ENCODE data around the gene VPS25. TPM values are rescaled to one million over a fixed set of nuclear protein-coding genes. Genes with fewer than 3 reads are reported as not detected.
A peak's percentile ranks its signal among the peaks of the same experiment; 100 is the strongest.

VPS25 gene
- total RNA-seq, 4 donors from 2014 or later: 24.5 to 44.7 (median 38.2) TPM

DNA sequence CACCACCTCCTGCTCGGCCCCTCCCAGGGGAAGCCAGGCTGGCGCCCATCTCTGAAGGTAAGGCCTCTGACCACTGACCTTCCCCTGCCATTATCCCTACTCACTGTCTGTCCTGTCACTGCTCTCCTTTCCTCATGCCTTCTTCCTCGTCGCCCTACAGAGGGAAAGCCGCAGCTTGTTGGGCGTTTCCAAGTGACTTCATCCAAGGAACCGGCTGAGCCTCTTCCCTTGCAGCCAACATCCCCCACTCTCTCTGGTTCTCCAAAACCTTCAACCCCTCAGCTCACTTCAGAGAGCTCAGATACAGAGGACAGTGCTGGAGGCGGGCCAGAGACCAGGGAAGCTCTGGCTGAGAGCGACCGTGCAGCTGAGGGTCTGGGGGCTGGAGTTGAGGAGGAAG, 22.2 kb downstream of the VPS25 start:
- 83 to 85% methylated on average over 10 of the region's 10 CpGs for WGBS, 2 donors
- no peak overlapping the region for H3K27ac ChIP-seq
- DNase-seq (ENCODE audit: low spot score in 2 of 2): no peak
- no peaks in the 10 kb centered on the region for H3K27me3 ChIP-seq
- H3K9me3 ChIP-seq: no peaks in the 10 kb centered on the region
- TF ChIP-seq, protein P1, sequence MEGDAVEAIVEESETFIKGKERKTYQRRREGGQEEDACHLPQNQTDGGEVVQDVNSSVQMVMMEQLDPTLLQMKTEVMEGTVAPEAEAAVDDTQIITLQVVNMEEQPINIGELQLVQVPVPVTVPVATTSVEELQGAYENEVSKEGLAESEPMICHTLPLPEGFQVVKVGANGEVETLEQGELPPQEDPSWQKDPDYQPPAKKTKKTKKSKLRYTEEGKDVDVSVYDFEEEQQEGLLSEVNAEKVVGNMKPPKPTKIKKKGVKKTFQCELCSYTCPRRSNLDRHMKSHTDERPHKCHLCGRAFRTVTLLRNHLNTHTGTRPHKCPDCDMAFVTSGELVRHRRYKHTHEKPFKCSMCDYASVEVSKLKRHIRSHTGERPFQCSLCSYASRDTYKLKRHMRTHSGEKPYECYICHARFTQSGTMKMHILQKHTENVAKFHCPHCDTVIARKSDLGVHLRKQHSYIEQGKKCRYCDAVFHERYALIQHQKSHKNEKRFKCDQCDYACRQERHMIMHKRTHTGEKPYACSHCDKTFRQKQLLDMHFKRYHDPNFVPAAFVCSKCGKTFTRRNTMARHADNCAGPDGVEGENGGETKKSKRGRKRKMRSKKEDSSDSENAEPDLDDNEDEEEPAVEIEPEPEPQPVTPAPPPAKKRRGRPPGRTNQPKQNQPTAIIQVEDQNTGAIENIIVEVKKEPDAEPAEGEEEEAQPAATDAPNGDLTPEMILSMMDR (IDR thresholded peaks at IDR 0.05): no peak
- no peak for TF ChIP-seq EP300 (IDR thresholded peaks at IDR 0.05)
- no peak overlapping the region for H3K4me3 ChIP-seq
- H3K36me3 ChIP-seq: peaks cover 0 to 27% (median 0%) of the 10 kb centered on the region in 3 donors
- H3K4me1 ChIP-seq: peaks cover 0 to 29% (median 11%) of the 10 kb centered on the region in 4 donors

DNA sequence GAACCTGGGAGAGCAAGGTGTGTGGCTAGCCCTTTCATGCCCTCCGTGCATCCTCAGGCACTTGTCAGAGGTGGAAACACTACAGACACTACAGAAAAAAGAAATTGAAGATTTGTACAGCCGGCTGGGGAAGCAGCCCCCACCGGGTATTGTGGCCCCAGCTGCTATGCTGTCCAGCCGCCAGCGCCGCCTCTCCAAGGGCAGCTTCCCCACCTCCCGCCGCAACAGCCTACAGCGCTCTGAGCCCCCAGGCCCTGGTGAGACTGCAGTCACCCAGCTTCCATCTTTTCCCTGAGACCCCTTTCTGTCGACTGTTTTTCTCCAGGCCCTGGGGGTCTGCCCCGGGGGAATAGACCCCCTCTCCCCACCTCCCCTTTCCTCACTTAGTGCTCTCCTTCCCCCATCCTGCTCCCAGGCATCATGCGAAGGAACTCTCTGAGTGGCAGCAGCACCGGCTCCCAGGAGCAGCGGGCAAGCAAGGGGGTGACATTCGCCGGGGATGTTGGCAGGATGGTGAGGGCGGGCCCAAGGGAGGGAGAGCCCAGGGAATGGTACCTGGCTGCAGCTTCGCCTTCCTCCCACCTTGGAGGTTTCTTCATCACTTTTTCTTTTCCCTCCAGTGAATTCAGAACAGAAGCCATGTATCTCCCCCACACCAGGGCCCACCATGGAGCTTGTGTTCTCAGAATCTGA, 23.0 kb downstream of the VPS25 start:
- no peak overlapping the region for H3K4me3 ChIP-seq
- H3K27me3 ChIP-seq: no peaks in the 10 kb centered on the region
- H3K4me1 ChIP-seq: peaks cover 0 to 29% (median 11%) of the 10 kb centered on the region in 4 donors
- no peak for DNase-seq (ENCODE audit: low spot score in 2 of 2)
- no peaks in the 10 kb centered on the region for H3K9me3 ChIP-seq
- TF ChIP-seq EP300 (IDR thresholded peaks at IDR 0.05) (no peak), POLR2A (IDR thresholded peaks at IDR 0.05) (no peak)
- TF ChIP-seq, protein P1 (IDR thresholded peaks at IDR 0.05): no peak
- 91% methylated on average over 18 of the region's 18 CpGs for WGBS, 2 donors
- peaks cover 0 to 27% (median 0%) of the 10 kb centered on the region in 3 donors for H3K36me3 ChIP-seq
- peak overlapping the region in 1 of 4 donors; percentile 23 for H3K27ac ChIP-seq

DNA sequence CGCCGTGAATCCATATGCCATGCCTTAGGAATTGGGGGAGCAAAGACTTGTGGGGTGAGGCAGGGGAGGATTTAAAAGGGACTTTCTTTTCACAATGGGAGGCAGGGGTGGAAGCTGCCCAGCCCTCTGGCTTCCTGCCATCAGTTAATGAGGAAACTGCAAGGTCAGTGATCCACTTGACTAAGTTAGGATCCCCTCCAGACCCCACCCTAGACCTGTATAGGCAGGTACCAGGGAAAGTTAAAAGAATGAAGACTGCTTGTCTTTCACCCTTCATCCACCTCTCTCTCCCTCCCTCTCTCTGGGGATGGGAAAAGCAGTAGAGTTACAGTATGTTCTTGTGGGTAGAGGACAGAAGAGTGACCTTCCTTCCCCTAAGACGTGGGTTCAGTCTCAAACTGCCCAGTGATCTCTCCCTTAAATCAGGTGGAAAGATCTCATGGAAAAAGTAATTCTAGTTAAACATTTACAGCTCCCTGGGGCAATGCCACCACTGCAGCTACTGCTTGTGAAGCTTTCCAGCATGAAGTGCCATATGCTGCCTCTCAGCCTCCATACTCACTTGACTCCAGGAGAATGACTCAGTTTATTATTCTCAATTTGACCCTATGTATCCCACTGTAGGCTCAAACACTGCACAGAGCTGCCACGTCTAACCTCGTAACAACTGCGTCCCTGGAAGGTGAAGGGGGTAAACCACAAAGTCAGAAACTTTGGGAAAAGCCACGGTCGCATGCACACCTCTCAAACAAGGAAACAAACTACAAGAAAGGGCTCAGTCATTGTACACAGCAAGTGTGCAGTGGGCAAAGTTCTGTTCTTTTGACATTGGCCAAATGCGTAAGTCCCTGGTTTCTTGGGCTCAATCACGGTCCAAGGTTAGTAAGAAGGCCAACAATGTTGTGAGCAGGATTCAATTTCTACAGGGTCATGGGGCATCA, 24.1 kb downstream of the VPS25 start:
- no peak for DNase-seq (ENCODE audit: low spot score in 2 of 2)
- Histone ChIP-seq H3K9me3 (no peaks in the 10 kb centered on the region), H3K27me3 (no peaks in the 10 kb centered on the region), H3K4me3 (peak overlapping the region; percentile 57 to 90 (median 78)), H3K36me3 (peaks cover 0 to 27% (median 0%) of the 10 kb centered on the region in 3 donors), H3K4me1 (peaks cover 0 to 29% (median 11%) of the 10 kb centered on the region in 4 donors), H3K27ac (peak overlapping the region in 2 of 4 donors; percentile 83 to 84)
- TF ChIP-seq, protein P1 (IDR thresholded peaks at IDR 0.05): no peak
- TF ChIP-seq EP300 (IDR thresholded peaks at IDR 0.05): no peak
- no peak for TF ChIP-seq POLR2A (IDR thresholded peaks at IDR 0.05)
- 72 to 75% methylated on average over 10 of the region's 10 CpGs for WGBS, 2 donors

DNA sequence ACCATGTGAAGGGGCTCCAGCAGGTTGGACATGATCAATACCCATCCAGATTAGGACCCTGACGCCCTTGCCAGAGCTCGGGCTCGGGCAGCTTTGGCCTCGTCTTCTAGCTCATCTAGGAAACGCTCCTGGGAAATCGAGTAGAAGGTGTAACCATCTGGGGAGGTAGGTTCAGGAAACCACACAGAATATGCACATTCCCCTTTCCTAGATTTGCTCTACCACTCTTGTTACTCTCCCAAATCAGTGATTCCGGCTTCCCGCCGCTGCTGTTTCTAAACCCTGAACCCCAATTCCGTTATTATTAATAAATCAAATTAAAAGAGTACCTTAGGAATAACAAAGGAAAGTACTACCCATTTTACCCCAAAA, 24.7 kb downstream of the VPS25 start:
- Histone ChIP-seq H3K27ac (peak overlapping the region; percentile 49 to 84 (median 76)), H3K27me3 (no peaks in the 10 kb centered on the region), H3K9me3 (no peaks in the 10 kb centered on the region), H3K4me3 (peak overlapping the region; percentile 57 to 90 (median 78)), H3K4me1 (peaks cover 0 to 29% (median 11%) of the 10 kb centered on the region in 4 donors), H3K36me3 (peaks cover 0 to 27% (median 0%) of the 10 kb centered on the region in 3 donors)
- TF ChIP-seq, protein P1 (IDR thresholded peaks at IDR 0.05): no peak
- TF ChIP-seq POLR2A (IDR thresholded peaks at IDR 0.05): no peak
- no peak for TF ChIP-seq EP300 (IDR thresholded peaks at IDR 0.05)
- WGBS, 2 donors: 23 to 25% methylated on average over 10 of the region's 10 CpGs
- no peak for DNase-seq (ENCODE audit: low spot score in 2 of 2)
